ENCODE data around the gene ZNF592.

The ZNF592 gene

DNA sequence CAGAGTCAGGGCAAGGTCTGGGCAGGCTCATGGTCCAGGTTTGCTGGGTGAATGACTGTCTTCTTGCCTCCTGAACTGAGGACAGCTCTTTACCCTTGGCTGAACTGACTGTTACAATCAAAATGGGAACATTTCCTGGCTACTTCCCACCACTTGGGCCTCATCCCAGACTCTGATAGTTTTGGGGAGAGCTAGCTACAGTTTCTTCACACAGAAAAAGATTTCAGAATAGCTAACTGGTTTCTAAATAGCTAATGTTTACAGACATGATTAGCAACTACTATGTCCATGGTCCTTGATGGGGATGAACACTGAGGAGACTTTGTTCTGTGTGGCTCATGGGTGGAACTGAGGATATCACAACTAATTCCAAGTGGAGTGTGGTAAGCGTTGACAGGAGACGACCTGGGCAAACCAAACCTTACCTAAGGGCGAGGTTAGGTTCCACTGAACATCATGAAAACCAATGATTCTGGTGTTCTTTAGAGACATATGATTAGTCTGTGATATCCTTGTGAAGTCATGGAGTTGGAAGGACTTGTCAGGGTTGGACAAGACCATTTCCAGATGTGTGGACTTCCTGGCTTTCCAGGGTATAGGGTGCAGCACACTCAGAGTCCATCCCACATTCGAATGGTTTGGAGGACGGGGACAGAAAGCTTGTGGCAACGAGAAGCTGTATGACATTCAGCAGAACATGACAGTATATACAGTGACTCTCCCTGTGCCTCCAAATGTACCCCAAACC, 76.0 kb downstream of the ZNF592 start:
- no peak for DNase-seq (ENCODE audit: low read depth, low spot score)
- H3K27ac ChIP-seq = no peak overlapping the region

DNA sequence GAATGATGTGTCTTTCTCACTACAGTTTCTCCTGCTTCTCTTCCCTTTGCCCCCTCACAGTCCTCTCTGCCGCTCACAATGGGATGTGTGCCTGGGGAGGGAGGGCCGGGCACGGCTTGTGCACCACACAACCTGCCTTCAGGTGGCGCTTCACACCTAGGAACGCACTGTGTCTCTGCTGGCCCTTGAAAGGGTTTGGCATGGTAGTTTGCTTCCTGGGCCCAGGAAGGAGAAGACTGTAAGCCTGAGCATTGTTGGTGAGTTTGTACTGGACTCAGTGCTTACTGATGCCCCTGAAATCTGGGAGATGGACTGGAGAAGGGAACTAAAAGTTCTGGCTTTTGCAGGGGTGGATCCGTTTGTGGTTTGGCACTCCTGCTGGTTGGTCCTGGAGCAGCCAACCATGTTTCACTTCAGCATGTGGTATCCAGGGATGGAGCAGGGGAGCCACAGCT, 78.0 kb downstream of the ZNF592 start:
- no peak overlapping the region for H3K27ac ChIP-seq
- DNase-seq (ENCODE audit: low read depth, low spot score) = no peak

DNA sequence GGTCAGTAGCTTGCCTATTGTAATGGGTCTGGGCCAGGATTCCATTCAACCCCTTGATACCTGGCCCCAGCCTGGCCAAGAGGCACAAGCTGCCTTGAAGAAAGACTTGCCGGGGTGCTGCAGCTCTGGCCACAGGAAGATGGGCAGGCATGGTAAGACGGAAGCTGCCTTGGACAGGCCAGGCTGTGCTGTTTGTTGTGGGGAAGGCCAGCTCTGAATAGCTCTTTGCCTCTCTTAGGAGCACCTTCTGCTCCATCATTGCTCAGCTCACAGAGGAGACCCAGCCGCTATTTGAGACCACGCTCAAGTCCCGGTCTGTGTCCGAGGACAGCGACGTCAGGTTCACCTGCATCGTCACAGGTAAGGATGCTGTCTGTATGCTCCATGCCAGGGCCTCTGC, 78.9 kb downstream of the ZNF592 start:
- no peak for DNase-seq (ENCODE audit: low read depth, low spot score)
- no peak overlapping the region for H3K27ac ChIP-seq

DNA sequence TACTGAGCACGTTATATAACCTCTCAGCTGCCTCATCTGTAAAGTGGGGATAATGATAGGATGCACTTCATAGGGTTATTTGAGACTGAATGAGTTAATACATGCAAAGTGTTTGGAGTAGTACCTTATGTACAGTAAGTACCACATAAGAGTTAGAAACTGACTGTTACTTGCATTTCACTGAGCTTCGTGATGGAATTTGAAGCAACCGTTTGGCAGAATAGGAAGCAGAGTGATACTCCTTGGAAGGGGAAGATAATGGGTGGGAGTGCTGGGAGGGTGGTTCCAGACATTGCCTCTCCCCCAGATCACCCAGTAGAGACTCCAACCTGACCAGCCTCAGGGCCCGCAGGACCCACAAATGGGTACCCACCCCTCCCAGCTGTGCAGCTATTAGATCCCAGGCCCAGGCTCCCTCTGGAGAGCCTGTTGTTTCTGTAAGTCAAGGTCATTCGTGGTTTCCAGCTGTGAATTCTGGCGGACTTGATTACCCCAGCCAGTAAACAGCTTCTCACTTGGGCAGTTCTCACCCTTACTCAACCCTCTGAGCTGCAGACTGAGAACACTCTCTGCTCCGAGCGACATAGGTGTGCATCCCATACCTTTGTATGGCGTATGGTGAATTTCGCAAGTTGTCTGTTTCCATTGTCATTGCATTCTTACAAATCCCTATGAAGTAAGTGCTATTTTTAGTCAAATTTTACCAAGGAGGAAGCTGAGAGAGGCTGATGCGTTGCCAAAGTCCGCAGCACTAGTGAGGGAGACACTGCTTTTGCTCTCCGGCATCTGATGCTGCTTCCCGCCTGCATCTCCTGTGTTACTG, 79.9 kb downstream of the ZNF592 start:
- H3K27ac ChIP-seq = no peak overlapping the region
- DNase-seq (ENCODE audit: low read depth, low spot score) = no peak

DNA sequence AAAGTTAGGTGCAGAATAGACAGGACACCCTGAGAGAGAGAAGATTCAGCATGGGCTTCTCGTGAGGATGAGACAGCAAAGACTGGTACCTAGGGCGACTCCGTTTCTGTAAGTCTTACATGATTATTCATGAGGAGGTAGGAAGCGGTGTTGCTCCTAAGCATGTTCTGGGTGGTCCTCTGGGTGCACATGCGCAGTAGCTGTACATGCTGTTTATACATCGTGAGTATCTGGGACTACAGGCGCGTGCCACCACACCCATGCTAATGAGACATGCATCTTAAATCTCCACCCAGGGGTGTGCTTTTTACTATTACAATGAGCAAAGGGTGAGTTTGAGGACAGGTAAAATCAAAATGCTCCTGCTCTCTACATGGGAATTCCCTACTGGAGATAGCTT, 81.0 kb downstream of the ZNF592 start:
- no peak overlapping the region for H3K27ac ChIP-seq
- DNase-seq (ENCODE audit: low read depth, low spot score) = no peak

- no peak overlapping the region for H3K27ac ChIP-seq
- no peak for DNase-seq (ENCODE audit: low read depth, low spot score)
Observed at GRCh38 chr15:84830036-84830435, 81.6 kb downstream of the ZNF592 start.

DNA sequence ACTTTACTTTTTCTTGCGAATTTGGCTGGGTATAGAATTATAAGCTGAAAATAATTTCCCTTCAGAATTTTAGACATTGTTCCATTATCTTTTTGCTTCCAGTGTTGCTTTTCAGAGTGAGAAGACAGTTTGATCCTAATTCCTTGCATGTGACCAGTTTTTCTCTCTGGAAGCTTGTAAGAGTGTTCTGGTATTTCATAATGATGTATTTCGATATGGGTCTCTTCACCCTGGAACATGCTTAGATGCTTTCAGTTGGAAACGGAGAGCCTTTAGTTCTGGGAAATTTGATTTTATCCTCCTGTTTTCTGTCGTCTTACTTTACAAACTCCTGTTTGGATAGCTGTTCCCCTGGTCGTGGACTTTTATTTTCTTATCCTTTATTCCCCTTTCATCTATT, 82.6 kb downstream of the ZNF592 start:
- DNase-seq (ENCODE audit: low read depth, low spot score) = no peak
- no peak overlapping the region for H3K27ac ChIP-seq

- no peak overlapping the region for H3K27ac ChIP-seq
- DNase-seq (ENCODE audit: low read depth, low spot score) = no peak
Observed at GRCh38 chr15:84831613-84832012, 83.2 kb downstream of the ZNF592 start.

DNA sequence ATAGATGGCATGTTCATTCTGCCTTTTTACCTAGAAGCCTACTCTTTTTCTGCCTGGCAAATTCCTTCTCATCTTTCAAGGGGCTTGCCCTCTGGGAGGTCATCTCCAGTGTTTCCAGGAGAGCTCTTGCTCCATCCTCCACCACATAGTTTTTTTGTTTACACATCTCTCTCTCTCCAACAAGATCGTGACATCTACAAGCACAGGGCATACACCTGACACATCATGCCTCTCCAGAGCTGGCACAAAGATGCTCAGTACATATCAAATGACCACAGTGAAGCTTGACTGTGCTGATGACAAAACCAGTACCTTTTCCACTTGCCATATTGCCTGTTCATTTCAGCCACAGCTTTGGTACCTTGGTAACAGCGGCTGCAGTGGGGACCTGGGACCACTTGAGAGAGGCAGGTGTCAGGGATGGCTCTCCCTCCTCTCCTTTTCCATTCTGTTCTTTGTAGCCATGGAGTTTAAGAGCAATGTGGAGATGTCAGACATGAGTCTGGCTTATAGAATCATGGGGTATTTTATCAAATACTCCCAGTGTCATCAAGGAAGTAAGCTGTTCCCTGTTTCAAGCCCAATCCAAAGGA, 84.2 kb downstream of the ZNF592 start:
- H3K27ac ChIP-seq = no peak overlapping the region
- no peak for DNase-seq (ENCODE audit: low read depth, low spot score)

- no peak for DNase-seq (ENCODE audit: low read depth, low spot score)
- H3K27ac ChIP-seq = no peak overlapping the region
Observed at GRCh38 chr15:84833447-84834228, 85.2 kb downstream of the ZNF592 start.

GRCh38 chr15:84834229-84834955, 86.0 kb downstream of the ZNF592 start:
- DNase-seq (ENCODE audit: low read depth, low spot score) = no peak
- H3K27ac ChIP-seq = no peak overlapping the region

DNA sequence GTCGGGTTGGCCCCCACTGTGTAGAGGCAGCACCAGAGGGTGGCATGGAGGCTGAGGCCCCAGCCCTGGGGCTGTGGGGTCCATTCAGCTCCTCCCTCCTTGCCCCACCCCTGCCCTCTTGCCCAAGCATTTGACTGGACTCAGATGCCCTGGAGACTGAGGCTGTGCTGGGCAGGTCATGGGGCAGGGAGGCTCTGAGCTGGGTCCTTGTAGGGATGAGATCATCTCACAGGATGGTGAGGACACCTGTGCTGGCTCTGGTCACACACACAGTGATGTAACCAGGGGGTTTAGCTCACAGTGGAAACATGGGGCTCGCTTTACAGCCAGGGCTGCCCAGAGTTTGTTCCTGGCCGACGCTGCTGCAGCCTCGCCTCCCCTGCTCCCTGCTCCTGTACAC, 86.6 kb downstream of the ZNF592 start:
- H3K27ac ChIP-seq = no peak overlapping the region
- DNase-seq (ENCODE audit: low read depth, low spot score) = no peak

DNA sequence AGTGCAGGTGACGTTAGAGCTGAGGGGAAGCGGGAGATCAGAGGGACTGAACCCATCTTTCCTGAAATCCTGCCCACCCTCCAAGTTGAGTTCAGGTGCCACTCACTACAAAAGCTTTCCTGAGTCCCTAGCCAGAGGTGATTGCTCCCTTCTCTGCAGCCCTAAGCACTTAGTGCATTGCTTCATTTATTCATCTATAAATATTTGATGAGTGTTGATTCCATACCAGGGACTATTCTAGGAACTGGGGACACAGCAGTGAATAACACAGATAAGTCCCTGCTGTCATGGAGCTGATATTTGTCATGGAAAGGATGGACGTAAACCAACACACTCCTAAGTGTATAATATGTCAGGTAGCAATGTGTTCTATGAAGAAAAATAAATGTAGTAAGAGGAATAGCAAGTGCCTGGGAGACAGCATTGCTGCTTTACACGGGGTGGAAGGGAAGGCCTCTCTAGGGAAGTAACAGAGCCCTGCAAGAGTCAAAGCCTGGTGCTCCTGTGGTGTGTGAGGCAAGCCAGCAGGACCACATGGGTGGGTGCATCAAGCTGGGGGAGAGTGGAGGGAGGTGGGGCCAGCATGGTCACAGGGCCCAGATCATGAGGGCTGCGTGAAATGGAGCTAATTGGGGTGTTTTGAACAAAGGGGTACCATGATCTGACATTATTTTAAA, 87.4 kb downstream of the ZNF592 start:
- DNase-seq (ENCODE audit: low read depth, low spot score) = no peak
- H3K27ac ChIP-seq = no peak overlapping the region

- no peak overlapping the region for H3K27ac ChIP-seq
- no peak for DNase-seq (ENCODE audit: low read depth, low spot score)
Observed at GRCh38 chr15:84836844-84837243, 88.5 kb downstream of the ZNF592 start.

- no peak for DNase-seq (ENCODE audit: low read depth, low spot score)
Observed at GRCh38 chr15:84839714-84840113, 91.3 kb downstream of the ZNF592 start.

DNA sequence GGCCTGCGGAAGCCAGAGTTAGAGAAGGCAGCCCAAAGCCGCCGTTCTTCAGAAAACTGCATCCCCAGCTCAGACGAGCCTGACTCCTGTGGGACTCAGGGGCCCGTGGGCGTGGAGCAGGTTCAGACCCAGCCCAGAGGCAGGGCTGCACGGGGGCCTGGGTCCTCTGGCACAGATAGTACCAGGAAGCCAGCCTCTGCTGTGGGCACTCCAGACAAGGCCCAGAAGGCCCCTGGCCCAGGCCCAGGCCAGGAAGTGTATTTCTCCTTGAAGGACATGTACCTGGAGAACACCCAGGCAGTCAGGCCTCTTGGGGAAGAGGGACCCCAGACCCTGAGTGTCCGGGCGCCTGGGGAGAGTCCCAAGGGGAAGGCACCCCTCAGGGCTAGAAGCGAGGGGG, 91.9 kb downstream of the ZNF592 start:
- H3K27ac ChIP-seq = no peak overlapping the region
- no peak for DNase-seq (ENCODE audit: low read depth, low spot score)

More at GRCh38 chr15:84839714-84840113, 91.3 kb downstream of the ZNF592 start:
- no peak overlapping the region for H3K27ac ChIP-seq

DNA sequence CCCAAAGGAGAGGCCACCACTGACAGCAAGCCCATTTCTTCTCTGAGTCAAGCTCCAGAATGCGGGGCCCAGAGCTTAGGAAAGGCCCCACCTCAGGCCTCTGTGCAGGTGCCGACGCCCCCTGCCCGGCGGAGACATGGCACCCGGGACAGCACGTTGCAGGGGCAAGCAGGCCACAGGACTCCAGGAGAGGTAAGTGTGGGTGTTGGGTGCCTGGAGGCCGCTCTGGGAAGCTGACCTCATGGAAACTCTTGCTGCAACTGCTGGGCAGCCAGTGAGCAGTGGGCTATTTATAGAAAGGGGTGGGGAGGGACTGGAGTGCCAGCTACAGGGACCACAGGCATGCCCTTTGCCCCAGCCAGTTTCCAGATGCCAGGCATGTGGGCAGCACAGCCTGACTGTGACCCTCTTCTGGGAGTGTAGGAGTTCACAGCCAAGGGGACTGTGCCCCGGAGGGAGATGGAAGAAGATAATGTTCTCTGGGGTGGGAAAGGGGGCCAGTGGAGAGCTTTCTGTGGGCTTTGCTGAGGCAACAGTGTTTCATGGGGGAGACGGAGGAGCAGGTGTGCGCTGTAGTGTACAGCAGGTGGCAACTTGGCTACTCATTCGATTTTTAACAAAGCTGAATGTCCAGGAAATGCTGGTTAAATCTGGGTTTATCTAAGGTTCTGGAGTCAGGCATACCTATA, 92.5 kb downstream of the ZNF592 start:
- H3K27ac ChIP-seq = no peak overlapping the region
- no peak for DNase-seq (ENCODE audit: low read depth, low spot score)

GRCh38 chr15:84842781-84843180, 94.4 kb downstream of the ZNF592 start:
- no peak for DNase-seq (ENCODE audit: low read depth, low spot score)

DNA sequence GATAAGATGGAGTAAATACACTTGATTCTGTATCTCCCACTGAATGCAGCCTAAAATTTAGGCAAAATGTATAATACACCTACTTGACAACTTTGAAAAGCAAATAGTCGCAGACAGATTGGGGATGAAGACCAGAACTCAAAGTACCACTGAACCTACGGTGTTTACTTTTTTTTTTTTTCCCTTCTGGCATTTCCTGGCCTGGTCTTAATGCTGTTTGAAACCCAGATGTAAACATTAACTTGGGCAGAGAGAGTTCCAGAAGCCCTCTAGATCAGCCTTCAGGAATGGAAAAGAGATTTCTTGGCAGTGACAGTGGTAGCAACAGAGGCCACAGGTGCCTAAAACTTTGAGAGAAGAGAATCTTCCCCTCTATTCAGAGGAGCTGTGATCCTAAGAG, 96.6 kb downstream of the ZNF592 start:
- DNase-seq (ENCODE audit: low read depth, low spot score) = no peak
- no peak overlapping the region for H3K27ac ChIP-seq

More at GRCh38 chr15:84842781-84843180, 94.4 kb downstream of the ZNF592 start:
- H3K27ac ChIP-seq = no peak overlapping the region

Data from epithelial cell of prostate (primary cell).